Activated CD8-positive, alpha-beta T cell treated with anti-CD3 and anti-CD28 coated beads for 36 hours (primary cell): ENCODE results near the gene RHOBTB3. TPM values are rescaled to one million over a fixed set of nuclear protein-coding genes. Genes with fewer than 3 reads are reported as not detected.
A peak's percentile ranks its signal among the peaks of the same experiment; 100 is the strongest.

Experiments
- ATAC-seq: fragments of 200-7000 bp; cut with Tn5 transposase; one replicate; pipeline ENCODE4 v1.10.0; 2021; ENCODE audit warnings: mild to moderate bottlenecking, moderate library complexity
- CTCF ChIA-PET: fragments of 350-600 bp; sonication (Branson Sonifier 250); formaldehyde crosslinking; loops from one replicate; lab custom pipeline; 2021; ENCODE audit warnings: antibody characterized with exemption; lab: Charles Lee
- POLR2A ChIA-PET: fragments of 350-600 bp; sonication (Branson Sonifier 250); formaldehyde crosslinking; loops from one replicate; lab custom pipeline; 2021; ENCODE audit warnings: antibody characterized with exemption; lab: Charles Lee
- DNase-seq: peaks from one replicate; pipeline ENCODE4 v3.0.0-alpha.2; 2020
- H3K27ac Mint-ChIP-seq: one replicate; pipeline ENCODE4 v1.8.0; 2021; ENCODE audit warnings: mild to moderate bottlenecking, mixed read lengths
- H3K27me3 Mint-ChIP-seq: one replicate; pipeline ENCODE4 v1.8.0; 2021; ENCODE audit warnings: mixed read lengths
- H3K36me3 Mint-ChIP-seq: one replicate; pipeline ENCODE4 v1.8.0; 2021; ENCODE audit warnings: low read depth, mixed read lengths
- H3K4me1 Mint-ChIP-seq: one replicate; pipeline ENCODE4 v1.8.0; 2021; ENCODE audit warnings: low read depth, mixed read lengths
- H3K4me3 Mint-ChIP-seq: one replicate; pipeline ENCODE4 v1.8.0; 2021; ENCODE audit warnings: mild to moderate bottlenecking, moderate library complexity, mixed read lengths
- H3K9me3 Mint-ChIP-seq: one replicate; pipeline ENCODE4 v1.8.0; 2021; ENCODE audit warnings: mixed read lengths
- intact Hi-C: fragments of 100-400 bp; cut with micrococcal nuclease; formaldehyde crosslinking; loops from one replicate; pipeline ENCODE4 v1.10.0; 2022
- total RNA-seq, 2 experiments: library from RNA; stranded (reverse); gene quantifications; one replicate each; pipeline ENCODE4 v1.2.3, GENCODE V29; 2021
- TF ChIP-seq, protein P1 (sequence below): fragments of 200-600 bp; IDR thresholded peaks from one replicate; pipeline ENCODE4 v1.8.0; 2022; ENCODE audit warnings: antibody characterized with exemption, mild to moderate bottlenecking

The RHOBTB3 gene, protein sequence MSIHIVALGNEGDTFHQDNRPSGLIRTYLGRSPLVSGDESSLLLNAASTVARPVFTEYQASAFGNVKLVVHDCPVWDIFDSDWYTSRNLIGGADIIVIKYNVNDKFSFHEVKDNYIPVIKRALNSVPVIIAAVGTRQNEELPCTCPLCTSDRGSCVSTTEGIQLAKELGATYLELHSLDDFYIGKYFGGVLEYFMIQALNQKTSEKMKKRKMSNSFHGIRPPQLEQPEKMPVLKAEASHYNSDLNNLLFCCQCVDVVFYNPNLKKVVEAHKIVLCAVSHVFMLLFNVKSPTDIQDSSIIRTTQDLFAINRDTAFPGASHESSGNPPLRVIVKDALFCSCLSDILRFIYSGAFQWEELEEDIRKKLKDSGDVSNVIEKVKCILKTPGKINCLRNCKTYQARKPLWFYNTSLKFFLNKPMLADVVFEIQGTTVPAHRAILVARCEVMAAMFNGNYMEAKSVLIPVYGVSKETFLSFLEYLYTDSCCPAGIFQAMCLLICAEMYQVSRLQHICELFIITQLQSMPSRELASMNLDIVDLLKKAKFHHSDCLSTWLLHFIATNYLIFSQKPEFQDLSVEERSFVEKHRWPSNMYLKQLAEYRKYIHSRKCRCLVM
- 1 to 10 TPM in 1 of 2 experiments, under 1 TPM in 1; 0.50 to 1.1 TPM for total RNA-seq

DNA sequence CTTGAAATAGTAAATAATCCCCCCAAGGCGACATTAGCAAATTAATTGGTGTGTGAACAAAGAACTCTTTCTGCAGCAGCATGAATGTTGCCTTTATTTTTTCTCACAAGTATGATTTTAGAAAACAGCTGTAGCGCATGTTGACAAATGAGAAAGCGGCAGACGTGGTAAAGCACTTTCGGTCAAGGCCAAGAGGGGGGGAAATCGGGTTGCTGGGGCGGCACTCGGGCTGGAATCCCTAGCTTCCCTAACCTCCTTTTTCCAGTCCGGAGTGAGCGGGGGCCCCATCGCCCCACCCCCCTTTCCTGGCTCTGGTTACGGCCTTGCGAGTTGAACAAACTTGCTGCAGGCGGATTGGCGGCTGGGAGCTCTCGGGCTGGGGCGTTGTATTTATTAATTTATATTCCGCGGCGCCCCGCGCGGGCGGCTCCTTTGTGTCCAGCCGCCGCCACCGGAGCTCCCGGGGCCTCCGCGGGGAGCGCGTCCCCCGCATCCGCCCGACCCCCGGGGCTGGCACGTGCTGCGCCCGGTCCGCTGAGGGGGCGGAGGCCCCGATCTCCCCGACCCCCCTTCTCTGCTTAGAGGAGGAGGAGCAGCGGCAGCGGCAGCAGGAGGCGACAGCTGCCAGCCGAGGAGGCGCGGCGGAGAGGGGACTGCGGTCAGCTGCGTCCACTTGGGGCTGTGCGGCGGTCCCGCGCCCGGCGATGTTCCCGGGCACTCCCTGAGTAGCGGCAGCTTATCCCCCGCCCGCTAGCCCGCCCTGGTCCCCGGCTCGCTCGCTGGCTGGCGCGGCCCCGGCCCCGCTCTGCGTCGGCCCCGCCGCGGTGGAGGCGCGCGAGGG, at the start of gene RHOBTB3:
TSS of gene RHOBTB3 (plus strand) at position 607 of the 841 bp plus-strand sequence. CDS start 347 bp downstream, outside the sequence.
- TF ChIP-seq, protein P1, sequence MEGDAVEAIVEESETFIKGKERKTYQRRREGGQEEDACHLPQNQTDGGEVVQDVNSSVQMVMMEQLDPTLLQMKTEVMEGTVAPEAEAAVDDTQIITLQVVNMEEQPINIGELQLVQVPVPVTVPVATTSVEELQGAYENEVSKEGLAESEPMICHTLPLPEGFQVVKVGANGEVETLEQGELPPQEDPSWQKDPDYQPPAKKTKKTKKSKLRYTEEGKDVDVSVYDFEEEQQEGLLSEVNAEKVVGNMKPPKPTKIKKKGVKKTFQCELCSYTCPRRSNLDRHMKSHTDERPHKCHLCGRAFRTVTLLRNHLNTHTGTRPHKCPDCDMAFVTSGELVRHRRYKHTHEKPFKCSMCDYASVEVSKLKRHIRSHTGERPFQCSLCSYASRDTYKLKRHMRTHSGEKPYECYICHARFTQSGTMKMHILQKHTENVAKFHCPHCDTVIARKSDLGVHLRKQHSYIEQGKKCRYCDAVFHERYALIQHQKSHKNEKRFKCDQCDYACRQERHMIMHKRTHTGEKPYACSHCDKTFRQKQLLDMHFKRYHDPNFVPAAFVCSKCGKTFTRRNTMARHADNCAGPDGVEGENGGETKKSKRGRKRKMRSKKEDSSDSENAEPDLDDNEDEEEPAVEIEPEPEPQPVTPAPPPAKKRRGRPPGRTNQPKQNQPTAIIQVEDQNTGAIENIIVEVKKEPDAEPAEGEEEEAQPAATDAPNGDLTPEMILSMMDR, result no peak
- CTCF ChIA-PET, result interaction anchor here (0.7 to 2.6 kb wide), 8 partner anchors 11 to 66 kb away, joined by 3 to 13 read pairs (median 3); no protein-coding TSS in a partner anchor
- Mint-ChIP-seq H3K27ac (no peak within 1 kb of the TSS), H3K36me3 (no peaks in the 10 kb centered on the region), H3K4me1 (peaks cover 15% of the 10 kb centered on the region), H3K4me3 (peak within 1 kb of the TSS; percentile 72), H3K27me3 (peaks cover 39% of the 10 kb centered on the region), H3K9me3 (no peaks in the 10 kb centered on the region)
- POLR2A ChIA-PET, result interaction anchor here (0.7 to 1.7 kb wide), 3 partner anchors 9 to 76 kb away, joined by 3 to 5 read pairs (median 5); no protein-coding TSS in a partner anchor
- intact Hi-C loops, result no loop called here
- DNase-seq, result peak; percentile 37
- ATAC-seq, result peak; percentile 62

DNA sequence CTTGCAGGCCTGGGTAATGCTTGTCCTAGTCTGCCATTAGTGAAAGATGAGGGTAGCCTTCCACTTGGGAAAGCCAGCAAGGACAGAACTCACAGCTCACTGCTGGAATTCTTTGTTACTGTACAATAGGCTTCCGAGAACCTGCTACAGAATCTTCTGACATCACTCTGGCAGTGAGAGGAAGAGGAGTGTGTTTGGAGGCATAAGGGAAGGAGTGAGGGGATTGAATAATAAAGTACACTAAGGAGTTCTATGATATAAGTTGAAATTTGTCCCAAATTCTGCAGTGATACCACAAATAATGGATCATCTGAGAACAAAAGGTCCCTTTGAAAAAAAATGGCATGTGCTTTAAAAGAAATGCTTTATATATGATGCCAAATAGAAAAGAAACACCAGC, 48.2 kb upstream of the RHOBTB3 start, which contains the start of gene SPATA9:
TSS of gene SPATA9 (minus strand) at position 101 of the 400 bp plus-strand sequence. CDS start 137 bp downstream, outside the sequence.
- TF ChIP-seq, protein P1, result no peak
- intact Hi-C loops, result no loop called here
- Mint-ChIP-seq H3K27ac (no peak within 1 kb of the TSS), H3K9me3 (no peaks in the 10 kb centered on the region), H3K4me1 (no peaks in the 10 kb centered on the region), H3K27me3 (peaks cover 12% of the 10 kb centered on the region), H3K36me3 (no peaks in the 10 kb centered on the region), H3K4me3 (no peak within 1 kb of the TSS)
- DNase-seq (no peak), ATAC-seq (no peak)
- ChIA-PET CTCF (no interaction called here), POLR2A (no interaction called here)

DNA sequence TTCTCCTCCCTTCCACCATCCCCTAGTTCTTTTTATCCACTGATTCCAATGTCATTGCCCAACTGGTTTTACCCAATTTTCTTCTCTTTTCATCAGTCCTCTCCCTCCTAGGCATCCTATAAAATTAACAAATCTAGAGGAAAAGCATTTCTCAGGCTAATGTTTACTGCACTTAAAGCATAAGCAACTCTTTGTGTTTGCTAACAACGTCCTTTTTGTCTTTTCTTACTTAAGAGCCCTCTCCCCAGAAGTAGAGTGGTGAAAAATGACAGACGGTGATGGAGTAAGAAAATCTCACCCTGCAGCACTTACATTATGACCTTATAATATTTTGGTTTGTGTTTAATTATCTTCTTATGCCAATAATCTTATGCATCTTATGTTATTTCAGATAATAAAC, 46.8 kb upstream of the RHOBTB3 start:
- no peaks in the 10 kb centered on the region for H3K4me1 Mint-ChIP-seq

DNA sequence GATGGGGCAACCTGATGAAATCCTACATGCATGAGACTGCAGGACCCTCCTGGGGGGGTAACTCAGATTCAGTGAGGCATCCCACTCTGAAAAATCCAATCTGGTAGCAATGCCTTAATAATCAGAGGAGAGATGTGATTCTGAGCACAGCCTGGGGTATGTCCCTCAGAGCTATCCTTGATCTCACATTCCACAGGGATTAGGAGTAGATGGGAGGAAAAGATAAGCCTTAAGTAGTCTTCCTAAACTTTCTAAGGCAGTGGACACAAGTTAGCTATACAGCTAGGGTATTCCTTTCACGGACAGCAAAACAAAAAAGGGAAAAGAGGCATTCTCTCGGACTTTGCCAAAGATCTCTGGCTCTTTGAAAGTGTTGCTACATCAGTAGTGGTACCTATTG, 44.5 kb upstream of the RHOBTB3 start:
- Mint-ChIP-seq H3K27ac (no peak overlapping the region), H3K9me3 (peaks cover 4% of the 10 kb centered on the region), H3K36me3 (no peaks in the 10 kb centered on the region), H3K27me3 (peaks cover 4% of the 10 kb centered on the region), H3K4me1 (no peaks in the 10 kb centered on the region), H3K4me3 (no peak overlapping the region)
- CTCF ChIA-PET, result no interaction called here
- TF ChIP-seq, protein P1, result no peak
- POLR2A ChIA-PET, result no interaction called here
- no peak for ATAC-seq
- DNase-seq, result no peak
- intact Hi-C loops, result no loop called here

More for the DNA sequence above, 46.8 kb upstream of the RHOBTB3 start:
- Mint-ChIP-seq H3K27me3 (peaks cover 9% of the 10 kb centered on the region), H3K9me3 (no peaks in the 10 kb centered on the region), H3K27ac (no peak overlapping the region), H3K4me3 (no peak overlapping the region), H3K36me3 (no peaks in the 10 kb centered on the region)
- ChIA-PET CTCF (no interaction called here), POLR2A (no interaction called here)
- TF ChIP-seq, protein P1, result no peak
- no peak for ATAC-seq
- intact Hi-C loops, result no loop called here
- DNase-seq, result no peak
